Superior temporal gyrus (tissue), 1 donor: ENCODE results near the gene ELANE.

Experiments used
- DNase-seq: peaks from one replicate; pipeline ENCODE4 v3.0.0-alpha.2; 2016; ENCODE audit errors: extremely low spot score

ELANE gene

DNA sequence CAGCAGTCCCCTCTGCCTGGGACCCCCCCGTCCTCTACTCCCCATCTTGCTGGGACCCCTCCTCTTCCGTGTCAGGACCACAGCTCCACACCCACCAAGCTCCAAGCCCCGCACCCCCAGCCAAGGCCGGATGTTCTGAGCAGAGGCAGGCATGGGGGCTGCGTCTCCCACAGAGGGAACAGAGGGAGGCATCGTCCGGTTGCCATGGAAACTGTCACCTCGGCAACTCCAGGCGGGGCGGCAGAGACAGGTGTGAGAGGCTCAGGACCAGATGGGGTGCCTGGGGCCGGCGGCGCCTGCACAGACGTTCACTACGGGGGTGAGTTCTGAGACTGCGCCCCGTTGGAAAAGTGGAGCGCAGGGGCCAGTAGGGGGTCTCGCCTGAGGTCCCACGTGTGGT is 46.6 kb downstream of the ELANE start:
- DNase-seq = peak; percentile 54

DNA sequence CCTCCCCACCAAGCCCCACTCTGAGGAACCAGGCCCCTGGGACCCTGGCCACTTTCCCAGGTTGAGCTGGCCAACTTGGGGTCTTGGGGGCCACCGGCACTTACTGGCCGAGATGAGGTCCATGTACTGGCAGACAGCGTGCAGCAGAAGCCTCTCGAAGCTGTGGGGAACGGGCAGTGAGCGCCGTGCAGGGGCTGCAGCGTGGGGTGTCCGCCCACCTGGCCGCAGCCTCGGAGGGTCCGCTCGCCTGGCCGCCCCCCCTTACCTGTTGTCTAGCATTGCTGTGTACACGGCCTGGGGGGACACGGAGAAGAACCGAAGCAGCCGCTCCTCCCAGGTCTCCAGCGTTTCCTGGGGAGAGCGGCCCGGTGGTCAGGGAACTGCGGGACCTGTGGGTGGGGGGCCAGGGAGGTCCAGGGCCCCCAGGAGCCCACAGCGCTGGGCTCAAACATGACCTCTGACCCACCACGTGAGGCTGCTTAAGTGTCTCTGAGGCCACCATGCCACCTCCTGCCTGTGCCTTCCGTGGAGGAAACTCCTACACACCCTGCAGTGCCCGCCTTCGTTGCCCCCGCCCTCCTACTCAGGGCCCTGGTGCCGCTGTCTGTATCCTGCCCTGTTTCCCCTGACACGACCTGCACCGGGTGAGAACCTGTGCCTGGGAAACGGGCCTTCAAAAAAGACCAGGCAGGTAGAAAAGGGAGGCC is 47.4 kb downstream of the ELANE start:
- no peak for DNase-seq

DNA sequence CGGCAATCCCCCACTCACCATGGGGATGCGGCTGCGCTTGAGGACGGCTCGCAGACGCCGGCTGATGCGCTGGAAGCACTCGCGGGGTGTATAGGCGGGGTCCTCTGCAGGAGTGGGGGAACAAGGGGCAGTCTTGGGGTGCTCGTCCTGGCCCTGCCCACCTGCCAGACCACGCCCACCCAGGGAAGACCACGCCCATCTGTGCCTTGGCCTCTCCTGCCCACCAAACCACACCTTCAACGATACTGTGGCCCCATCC is 47.9 kb downstream of the ELANE start:
- DNase-seq = no peak

DNA sequence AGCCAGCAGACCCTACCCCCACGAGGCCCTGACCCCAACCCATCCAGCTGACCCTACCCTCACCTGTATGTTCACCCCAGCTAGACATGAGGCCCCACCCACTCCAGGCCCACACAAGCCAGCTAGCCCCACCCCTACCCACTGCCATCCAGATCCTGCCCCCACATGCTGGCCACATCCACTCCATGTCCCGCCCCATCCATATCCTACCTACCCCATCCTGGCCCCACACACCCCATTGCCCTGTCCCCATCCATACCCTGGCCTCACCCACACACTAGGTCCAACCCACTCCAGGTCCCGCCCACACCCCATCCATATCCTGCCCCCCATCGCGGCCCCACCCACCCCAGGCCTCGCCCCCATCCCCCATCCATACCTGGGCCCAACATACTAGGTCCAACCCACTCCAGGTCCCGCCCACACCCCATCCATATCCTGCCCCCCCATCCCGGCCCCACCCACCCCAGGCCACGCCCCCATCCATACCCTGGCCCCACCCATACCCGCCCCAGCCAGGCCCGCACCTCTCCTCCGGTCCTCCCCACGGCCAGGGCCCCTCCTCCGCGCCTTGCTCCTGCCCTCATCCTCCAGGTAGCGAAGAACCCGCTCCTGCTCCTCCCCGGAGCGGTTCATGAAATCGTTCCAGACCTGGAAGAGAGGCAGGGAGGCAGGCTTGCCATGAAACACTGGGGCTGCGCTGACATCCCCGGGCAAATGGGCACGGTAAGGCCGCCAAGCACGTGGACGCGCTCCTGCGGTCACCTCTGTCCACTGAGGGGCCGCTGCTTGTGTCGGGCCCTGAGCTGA is 48.4 kb downstream of the ELANE start:
- DNase-seq = no peak

DNA sequence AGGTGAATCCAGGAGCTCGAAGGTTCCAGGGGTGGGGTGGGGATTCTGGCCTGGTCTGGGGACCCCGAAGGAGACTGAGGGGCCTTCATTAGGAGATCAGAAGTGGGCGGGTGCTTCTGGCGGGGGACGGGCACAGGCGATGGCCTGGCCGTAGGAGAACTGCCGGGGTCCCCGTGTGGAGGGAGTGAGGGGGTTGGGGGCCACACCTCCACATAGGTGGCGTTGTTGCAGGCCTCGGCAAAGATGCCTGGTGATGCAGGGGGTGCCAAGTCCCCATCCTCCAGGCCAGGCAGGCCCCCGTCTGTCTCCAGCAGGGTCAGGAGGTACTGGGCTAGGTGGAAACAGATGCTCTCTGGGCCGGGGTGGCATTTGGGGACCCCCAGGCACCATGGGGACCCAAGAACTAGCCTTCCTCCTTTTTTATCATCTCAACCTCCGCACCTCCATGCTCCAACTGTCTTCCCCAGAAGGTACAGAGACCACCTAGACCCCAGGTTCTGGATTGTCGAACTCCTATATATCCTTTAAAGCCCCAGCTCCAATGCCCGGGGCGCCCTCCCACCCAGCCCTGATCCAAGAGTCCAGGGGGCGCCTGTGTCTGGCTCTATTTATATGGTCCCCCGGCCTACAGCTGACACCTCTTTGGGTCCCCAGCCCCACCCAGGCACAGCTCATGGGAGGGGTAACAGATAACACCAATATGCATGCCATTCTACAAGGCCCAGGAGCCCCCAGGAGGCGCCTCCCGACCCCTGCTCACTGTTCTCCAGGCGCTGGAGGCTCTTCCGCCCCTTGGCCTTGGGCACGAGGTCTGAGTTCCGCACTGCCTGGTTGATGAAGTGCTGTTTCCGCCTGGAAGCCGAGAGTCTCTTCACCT is 49.4 kb downstream of the ELANE start:
- no peak for DNase-seq

DNA sequence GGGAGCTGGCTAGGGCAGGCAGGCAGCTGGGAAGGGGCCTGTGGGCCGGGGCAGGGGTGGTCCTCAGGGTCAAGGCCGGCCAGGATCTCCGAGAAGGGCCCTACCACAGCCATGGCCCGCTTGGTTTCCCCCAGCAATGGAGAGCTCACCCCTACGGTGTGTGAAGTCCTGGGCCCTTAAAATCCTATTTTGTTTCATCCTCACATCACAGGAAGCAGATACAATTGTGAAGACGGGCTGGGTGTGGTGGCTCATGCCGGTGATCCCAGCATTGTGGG is 49.9 kb downstream of the ELANE start:
- DNase-seq = no peak

DNA sequence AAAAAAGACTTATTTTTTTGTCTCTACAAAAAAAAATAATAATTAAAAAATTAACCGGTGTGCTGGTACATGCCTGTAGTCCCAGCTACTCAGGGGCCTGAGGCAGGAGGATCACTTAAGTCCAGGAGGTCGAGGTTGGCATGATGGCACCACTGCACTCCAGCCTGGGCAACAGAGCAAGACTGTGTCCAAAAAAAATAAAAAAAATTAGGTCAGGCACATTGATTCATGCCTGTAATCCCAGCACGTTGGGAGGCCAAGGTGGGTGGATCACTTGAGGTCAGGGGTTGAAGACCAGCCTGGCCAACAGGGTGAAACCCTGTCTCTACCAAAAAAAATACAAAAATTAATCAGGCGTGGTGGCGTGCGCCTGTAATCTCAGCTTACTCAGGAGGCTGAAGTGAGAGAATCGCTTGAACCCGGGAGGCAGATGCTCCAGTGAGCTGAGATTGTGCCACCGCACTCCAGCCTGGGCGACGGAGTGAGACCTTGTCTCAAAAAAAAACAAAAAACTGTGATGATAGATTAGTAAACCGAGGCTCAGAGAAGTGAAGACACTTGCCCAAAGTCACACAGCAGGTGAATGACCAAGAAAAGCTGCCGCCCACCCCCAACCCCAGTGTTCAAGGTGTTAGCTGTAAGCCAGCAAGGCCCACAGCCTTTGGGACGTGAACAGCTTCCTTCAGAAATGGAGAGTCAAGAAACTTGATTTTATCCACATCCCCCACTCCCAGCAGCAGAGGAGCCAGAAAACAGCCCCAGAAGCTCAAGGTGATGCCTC is 50.5 kb downstream of the ELANE start:
- no peak for DNase-seq

DNA sequence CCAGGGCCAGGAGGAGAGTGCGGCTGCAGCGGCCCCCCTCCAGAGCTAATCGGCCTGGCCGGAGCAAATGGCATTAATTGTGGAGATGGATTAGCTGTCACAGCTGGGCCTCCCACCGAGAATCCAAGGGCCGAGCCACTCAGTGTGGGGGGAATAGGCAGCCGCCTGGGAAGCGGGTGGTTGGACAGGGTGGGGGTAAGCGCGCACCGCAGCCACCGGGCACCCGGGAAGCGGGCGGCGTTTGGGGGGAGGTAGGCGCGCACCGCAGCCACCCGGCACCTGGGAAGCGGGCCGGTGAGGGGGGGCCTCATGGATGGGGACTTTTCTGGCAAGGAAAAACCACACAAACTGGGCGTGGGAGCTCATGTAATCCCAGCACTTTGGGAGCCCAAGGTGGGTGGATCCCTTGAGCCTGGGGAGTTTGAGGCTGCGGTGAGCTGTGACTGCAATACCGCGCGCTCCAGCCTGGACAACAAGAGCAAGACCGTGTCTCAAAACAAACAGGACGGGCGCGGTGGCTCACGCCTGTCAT is 51.2 kb downstream of the ELANE start:
- DNase-seq = no peak

DNA sequence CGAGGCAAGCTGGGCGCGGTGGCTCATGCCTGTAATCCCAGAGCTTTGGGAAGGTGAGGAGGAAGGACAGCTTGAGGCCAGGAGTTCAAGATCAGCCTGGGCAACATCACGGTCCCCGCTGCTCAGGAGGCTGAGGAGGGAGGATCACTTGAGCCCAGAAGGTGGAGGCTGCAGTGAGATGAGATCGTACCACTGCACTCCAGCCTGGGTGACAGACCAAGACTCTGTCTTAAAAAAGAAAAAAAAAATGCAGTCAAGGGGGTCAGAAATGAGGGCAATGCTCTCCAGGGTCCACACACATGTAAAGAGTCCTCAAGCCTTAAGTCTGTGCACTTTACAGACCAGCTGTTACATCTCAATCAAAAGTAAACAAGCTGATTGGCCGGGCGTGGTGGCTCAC is 52.4 kb downstream of the ELANE start:
- DNase-seq = no peak
